SK-N-SH (cell line): ENCODE measurements around the gene NPC1L1. TPM values are rescaled to one million over a fixed set of nuclear protein-coding genes. Genes with fewer than 3 reads are reported as not detected.

Experiments used
- CTCF ChIA-PET: fragments of 300-600, 350-600 bp; formaldehyde crosslinking; extraction: SDS; loops from one replicate; lab custom pipeline; 2021; lab: Yijun Ruan, JAX
- POLR2A ChIA-PET: fragments of 350-600 bp; sonication (Branson Sonifier 250); formaldehyde crosslinking; extraction: SDS; loops from one replicate; lab custom pipeline; 2020; ENCODE audit warnings: antibody characterized with exemption, inconsistent platforms; lab: Yijun Ruan, JAX
- DNase-seq: peaks from one replicate; pipeline ENCODE4 v3.0.0; 2012
- H2AFZ ChIP-seq: fragments of 200-600 bp; sonication (generic); 2 replicates; pipeline ENCODE4 v1.8.1; 2016; ENCODE audit warnings: antibody characterized with exemption, mild to moderate bottlenecking, low read depth
- H3F3A ChIP-seq: fragments of 200-600 bp; sonication (generic); replicated peaks from 2 replicates; pipeline ENCODE3; 2016; ENCODE audit warnings: antibody characterized with exemption, mild to moderate bottlenecking; ENCODE audit not compliant: insufficient read depth
- H3K27ac ChIP-seq, 2 experiments: fragments of 200-500 bp in 1 of 2; fragments of 200-600 bp in 1 of 2; sonication (Bioruptor generic) in 1 of 2; sonication (generic), shearing (Covaris generic) in 1 of 2; 2 replicates each; pipeline versions ENCODE4 v1.5.1 to v1.6.1; 2014 to 2016; ENCODE audit warnings: low read depth in 2 of 2, inconsistent platforms in 1 of 2, low read length in 1 of 2, mild to moderate bottlenecking in 1 of 2, mixed read lengths in 1 of 2
- H3K27me3 ChIP-seq: fragments of 200-600 bp; sonication (generic), shearing (Covaris generic); 2 replicates; pipeline ENCODE4 v1.6.1; 2016; ENCODE audit warnings: mixed run types; ENCODE audit not compliant: insufficient read depth
- H3K36me3 ChIP-seq, 2 experiments: fragments of 200-500 bp in 1 of 2; fragments of 200-600 bp in 1 of 2; sonication (Bioruptor generic) in 1 of 2; sonication (generic) in 1 of 2; replicated peaks in 1 of 2; 2 replicates each; pipeline versions ENCODE3 to v1.5.1; 2014 to 2016; ENCODE audit warnings: low read length in 1 of 2, mild to moderate bottlenecking in 1 of 2; ENCODE audit not compliant: insufficient read depth in 2 of 2, control insufficient read depth in 1 of 2
- H3K4me1 ChIP-seq, 2 experiments: fragments of 200-500 bp in 1 of 2; fragments of 200-600 bp in 1 of 2; sonication (Bioruptor generic) in 1 of 2; sonication (generic), shearing (Covaris generic) in 1 of 2; 2 replicates each; pipeline versions ENCODE4 v1.5.1 to v1.6.1; 2014 to 2016; ENCODE audit warnings: low read depth in 1 of 2, low read length in 1 of 2, mixed run types in 1 of 2; ENCODE audit not compliant: insufficient read depth in 2 of 2, control insufficient read depth in 1 of 2
- H3K4me2 ChIP-seq: fragments of 200-600 bp; sonication (generic), shearing (Covaris generic); 2 replicates; pipeline ENCODE4 v1.6.1; 2017; ENCODE audit warnings: mixed run types
- H3K4me3 ChIP-seq, 2 experiments: fragments of 200-500 bp in 1 of 2; fragments of 200-600 bp in 1 of 2; sonication (Bioruptor generic) in 1 of 2; sonication (generic), shearing (Covaris generic) in 1 of 2; 2 replicates each; pipeline versions ENCODE4 v1.5.1 to v1.8.1; 2014 to 2016; ENCODE audit warnings: low read depth in 2 of 2, inconsistent platforms in 1 of 2, low read length in 1 of 2, mild to moderate bottlenecking in 1 of 2, mixed read lengths in 1 of 2, moderate library complexity in 1 of 2
- H3K79me2 ChIP-seq: fragments of 200-600 bp; sonication (generic); 2 replicates; pipeline ENCODE4 v1.8.1; 2017; ENCODE audit warnings: mild to moderate bottlenecking; ENCODE audit not compliant: insufficient read depth
- H3K9ac ChIP-seq: fragments of 200-600 bp; sonication (generic); 2 replicates; pipeline ENCODE4 v1.6.1; 2017; ENCODE audit warnings: mixed run types
- H3K9me2 ChIP-seq: fragments of 200-600 bp; sonication (generic); 2 replicates; pipeline ENCODE4 v1.6.1; 2017; ENCODE audit warnings: mixed run types
- H3K9me3 ChIP-seq: fragments of 200-600 bp; sonication (generic); 2 replicates; pipeline ENCODE4 v1.6.1; 2017; ENCODE audit warnings: mixed run types, mild to moderate bottlenecking, moderate library complexity
- H4K20me1 ChIP-seq: fragments of 200-600 bp; sonication (generic); 2 replicates; pipeline ENCODE4 v1.6.1; 2017; ENCODE audit warnings: mild to moderate bottlenecking, mixed run types; ENCODE audit not compliant: insufficient read depth
- ELF1 ChIP-seq: IDR thresholded peaks from 2 replicates; pipeline ENCODE4 v1.4.0; 2012
- EZH2phosphoT487 ChIP-seq: fragments of 200-600 bp; sonication (generic); IDR thresholded peaks from 2 replicates; pipeline ENCODE4 v1.6.1; 2017; ENCODE audit warnings: low read depth, mixed run types, mild to moderate bottlenecking, antibody characterized with exemption, moderate library complexity, borderline replicate concordance
- FOXM1 ChIP-seq: IDR thresholded peaks from 2 replicates; pipeline ENCODE4 v1.4.0; 2012; ENCODE audit warnings: low read depth, mild to moderate bottlenecking
- GABPA ChIP-seq: IDR thresholded peaks from 2 replicates; pipeline ENCODE4 v1.4.0; 2012; ENCODE audit warnings: low read depth, mild to moderate bottlenecking
- GATA2 ChIP-seq: sonication (generic); formaldehyde crosslinking; IDR thresholded peaks from 2 replicates; pipeline ENCODE4 v1.5.0; 2020; ENCODE audit warnings: mild to moderate bottlenecking, missing genetic modification reagents
- JUND ChIP-seq: IDR thresholded peaks from 2 replicates; pipeline ENCODE4 v1.4.0; 2012
- MEF2A ChIP-seq: IDR thresholded peaks from 2 replicates; pipeline ENCODE4 v1.4.0; 2012; ENCODE audit warnings: low read depth, borderline replicate concordance
- MXI1 ChIP-seq: IDR thresholded peaks from 2 replicates; pipeline ENCODE4 v1.6.1; 2012; ENCODE audit warnings: mild to moderate bottlenecking, low read depth, low read length, improper control_type of control experiment
- NFIC ChIP-seq: IDR thresholded peaks from 2 replicates; pipeline ENCODE4 v1.4.0; 2012; ENCODE audit warnings: borderline replicate concordance
- POLR2AphosphoS5 ChIP-seq: IDR thresholded peaks from 2 replicates; pipeline ENCODE4 v1.6.1; 2012; ENCODE audit warnings: low read depth, low read length
- RAD21 ChIP-seq: IDR thresholded peaks from 2 replicates; pipeline ENCODE4 v1.6.1; 2012; ENCODE audit warnings: mild to moderate bottlenecking, low read length
- RCOR1 ChIP-seq: fragments of 150-350 bp; IDR thresholded peaks from 2 replicates; pipeline ENCODE4 v1.6.1; 2017; ENCODE audit warnings: antibody characterized with exemption, low read length
- RFX5 ChIP-seq: IDR thresholded peaks from 2 replicates; pipeline ENCODE4 v1.6.1; 2012; ENCODE audit warnings: mild to moderate bottlenecking, improper control_type of control experiment, low read length
- RXRA ChIP-seq: IDR thresholded peaks from 2 replicates; pipeline ENCODE4 v1.4.0; 2012; ENCODE audit warnings: low read depth, mild to moderate bottlenecking, borderline replicate concordance
- TAF1 ChIP-seq: IDR thresholded peaks from 2 replicates; pipeline ENCODE4 v1.6.1; 2012; ENCODE audit warnings: low read depth, mild to moderate bottlenecking, low read length, moderate library complexity, borderline replicate concordance
- TCF12 ChIP-seq: IDR thresholded peaks from 2 replicates; pipeline ENCODE4 v1.4.0; 2012
- TEAD4 ChIP-seq: IDR thresholded peaks from 2 replicates; pipeline ENCODE4 v1.4.0; 2012; ENCODE audit warnings: mild to moderate bottlenecking, borderline replicate concordance; ENCODE audit not compliant: insufficient read depth
- USF1 ChIP-seq: IDR thresholded peaks from 2 replicates; pipeline ENCODE4 v1.4.0; 2012; ENCODE audit warnings: low read depth, borderline replicate concordance
- YY1 ChIP-seq: IDR thresholded peaks from 2 replicates; pipeline ENCODE4 v1.4.0; 2012; ENCODE audit warnings: low read depth, mild to moderate bottlenecking
- ZBTB33 ChIP-seq: IDR thresholded peaks from 2 replicates; pipeline ENCODE4 v1.4.0; 2012; ENCODE audit warnings: low read depth, borderline replicate concordance
- WGBS: methylation state at CpG from one replicate; pipeline ENCODE4 v1.1.6; 2017; ENCODE audit warnings: low lambda C conversion rate; 5-methylcytosine and 5-hydroxymethylcytosine counted together
- polyA plus RNA-seq, 3 experiments: library from polyadenylated mRNA; depleted of rRNA; stranded (reverse); fragments of >200 nt; gene quantifications; 2 replicates each; pipeline ENCODE4 v1.2.3, GENCODE V29; 2012
- TF ChIP-seq, protein P1 (sequence below): IDR thresholded peaks from 2 replicates; pipeline ENCODE4; 2012
- TF ChIP-seq, protein P2 (sequence below): fragments of 200-600 bp; sonication (generic); IDR thresholded peaks from 2 replicates; pipeline ENCODE4 v1.6.1; 2017; ENCODE audit warnings: antibody characterized with exemption, mild to moderate bottlenecking, moderate library complexity

The NPC1L1 gene
- polyA plus RNA-seq, 1 of the 3 experiments (the other 2 are of a cell fraction) = not detected

- no peak for TF ChIP-seq JUND
- TF ChIP-seq RFX5 = no peak
- TF ChIP-seq GABPA = no peak
- TF ChIP-seq RXRA = no peak
- no peaks in the 10 kb centered on the region for H3K9me2 ChIP-seq
- no peak for DNase-seq
- no peak overlapping the region for H3K27ac ChIP-seq
- H3K9me3 ChIP-seq = no peaks in the 10 kb centered on the region
- H3K27me3 ChIP-seq = no peaks in the 10 kb centered on the region
- CTCF ChIA-PET = interaction anchor here (0.9 to 2.4 kb wide), 11 partner anchors 9 to 371 kb away, joined by 3 to 17 read pairs (median 4); partner anchors contain the start of genes H2AZ2 and NUDCD3
- no peak overlapping the region for H3K4me3 ChIP-seq
- H3F3A ChIP-seq = peaks cover 20% of the 10 kb centered on the region
- H3K9ac ChIP-seq = no peak overlapping the region
- peaks cover 73 to 76% of the 10 kb centered on the region in 2 experiments for H3K36me3 ChIP-seq
- WGBS = 90% methylated on average over 5 of the region's 5 CpGs
- H2AFZ ChIP-seq = no peak overlapping the region
- H3K4me2 ChIP-seq = no peak overlapping the region
- H3K4me1 ChIP-seq = peaks cover 12 to 13% of the 10 kb centered on the region in 2 experiments; a peak in 3 of 4 replicates
- H4K20me1 ChIP-seq = peaks cover 37% of the 10 kb centered on the region
- POLR2A ChIA-PET = interaction anchor here (1.2 kb wide), 1 partner anchor 13 kb away, joined by 3 read pairs; no protein-coding TSS in a partner anchor
- peaks cover 90% of the 10 kb centered on the region for H3K79me2 ChIP-seq
These were observed 64.8 kb downstream of the NPC1L1 start for GRCh38 chr7:44476313-44476712.

DNA sequence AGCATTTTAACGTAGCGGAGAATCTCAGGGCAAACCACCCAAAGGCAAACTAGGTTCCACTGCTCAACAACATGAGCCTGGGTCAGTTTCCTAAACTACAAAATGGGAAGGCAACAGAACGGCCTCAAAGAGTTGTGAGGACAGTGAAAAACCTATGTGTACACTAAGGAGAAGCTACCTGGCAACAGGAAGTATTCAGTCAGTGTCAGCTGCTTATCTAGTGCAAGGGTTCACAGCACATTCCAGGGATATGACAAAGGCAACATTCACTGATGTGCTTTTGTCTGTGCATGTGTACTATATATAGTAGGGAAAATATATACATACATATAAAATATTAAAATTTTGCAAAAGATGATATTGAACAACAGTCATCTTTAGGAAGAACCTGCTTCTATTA lies 67.8 kb downstream of the NPC1L1 start:
- 92% methylated on average over 3 of the region's 3 CpGs for WGBS
- peak; percentile 40 for TF ChIP-seq TCF12
- peak; percentile 6; the same call in 1 of the 2 replicates for TF ChIP-seq MEF2A
- TF ChIP-seq, protein P1, sequence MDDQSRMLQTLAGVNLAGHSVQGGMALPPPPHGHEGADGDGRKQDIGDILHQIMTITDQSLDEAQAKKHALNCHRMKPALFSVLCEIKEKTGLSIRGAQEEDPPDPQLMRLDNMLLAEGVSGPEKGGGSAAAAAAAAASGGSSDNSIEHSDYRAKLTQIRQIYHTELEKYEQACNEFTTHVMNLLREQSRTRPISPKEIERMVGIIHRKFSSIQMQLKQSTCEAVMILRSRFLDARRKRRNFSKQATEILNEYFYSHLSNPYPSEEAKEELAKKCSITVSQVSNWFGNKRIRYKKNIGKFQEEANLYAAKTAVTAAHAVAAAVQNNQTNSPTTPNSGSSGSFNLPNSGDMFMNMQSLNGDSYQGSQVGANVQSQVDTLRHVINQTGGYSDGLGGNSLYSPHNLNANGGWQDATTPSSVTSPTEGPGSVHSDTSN = peak; percentile 54
- TF ChIP-seq JUND = no peak
- no peak for TF ChIP-seq TEAD4
- no peak for TF ChIP-seq ELF1
- TF ChIP-seq YY1 = no peak
- no peak for TF ChIP-seq FOXM1
- TF ChIP-seq, protein P2, sequence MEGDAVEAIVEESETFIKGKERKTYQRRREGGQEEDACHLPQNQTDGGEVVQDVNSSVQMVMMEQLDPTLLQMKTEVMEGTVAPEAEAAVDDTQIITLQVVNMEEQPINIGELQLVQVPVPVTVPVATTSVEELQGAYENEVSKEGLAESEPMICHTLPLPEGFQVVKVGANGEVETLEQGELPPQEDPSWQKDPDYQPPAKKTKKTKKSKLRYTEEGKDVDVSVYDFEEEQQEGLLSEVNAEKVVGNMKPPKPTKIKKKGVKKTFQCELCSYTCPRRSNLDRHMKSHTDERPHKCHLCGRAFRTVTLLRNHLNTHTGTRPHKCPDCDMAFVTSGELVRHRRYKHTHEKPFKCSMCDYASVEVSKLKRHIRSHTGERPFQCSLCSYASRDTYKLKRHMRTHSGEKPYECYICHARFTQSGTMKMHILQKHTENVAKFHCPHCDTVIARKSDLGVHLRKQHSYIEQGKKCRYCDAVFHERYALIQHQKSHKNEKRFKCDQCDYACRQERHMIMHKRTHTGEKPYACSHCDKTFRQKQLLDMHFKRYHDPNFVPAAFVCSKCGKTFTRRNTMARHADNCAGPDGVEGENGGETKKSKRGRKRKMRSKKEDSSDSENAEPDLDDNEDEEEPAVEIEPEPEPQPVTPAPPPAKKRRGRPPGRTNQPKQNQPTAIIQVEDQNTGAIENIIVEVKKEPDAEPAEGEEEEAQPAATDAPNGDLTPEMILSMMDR = no peak
- TF ChIP-seq RAD21 = no peak
- TF ChIP-seq USF1 = no peak
- no peak for TF ChIP-seq RCOR1
- TF ChIP-seq RXRA = no peak
- no peak for TF ChIP-seq NFIC
- no peak for TF ChIP-seq ZBTB33
- no peak for TF ChIP-seq RFX5
- no peak for TF ChIP-seq GATA2 (CRISPR knock-in tag)
- TF ChIP-seq POLR2AphosphoS5 = no peak
- no peak for TF ChIP-seq TAF1
- no peak for TF ChIP-seq EZH2phosphoT487
- no peak for TF ChIP-seq MXI1
- TF ChIP-seq, all 33 proteins: peak for 3
- H3K4me1 ChIP-seq = peaks cover 24 to 29% of the 10 kb centered on the region in 2 experiments
- H3K9ac ChIP-seq = no peak overlapping the region; the same call in 1 of the 2 replicates
- H3K4me2 ChIP-seq = no peak overlapping the region; the same call in 1 of the 2 replicates
- peaks cover 59 to 74% of the 10 kb centered on the region in 2 experiments for H3K36me3 ChIP-seq
- H4K20me1 ChIP-seq = peaks cover 58% of the 10 kb centered on the region
- DNase-seq = no peak
- H3K79me2 ChIP-seq = peaks cover 92% of the 10 kb centered on the region
- H2AFZ ChIP-seq = no peak overlapping the region
- no peaks in the 10 kb centered on the region for H3K9me3 ChIP-seq
- CTCF ChIA-PET = interaction anchor here (1.0 to 1.8 kb wide), 3 partner anchors 92 to 233 kb away, joined by 4 to 7 read pairs (median 6); no protein-coding TSS in a partner anchor
- no peaks in the 10 kb centered on the region for H3K9me2 ChIP-seq
- POLR2A ChIA-PET = interaction anchor here (1.1 kb wide), 1 partner anchor 17 kb away, joined by 4 read pairs; the partner anchor contains the start of gene NUDCD3
- peak overlapping the region; percentile 19 to 41; a peak in 2 of 4 replicates for H3K27ac ChIP-seq
- no peak overlapping the region for H3K4me3 ChIP-seq
- peaks cover 29% of the 10 kb centered on the region for H3F3A ChIP-seq
- H3K27me3 ChIP-seq = no peaks in the 10 kb centered on the region
